Ramos (cell line): Measurements from ENCODE around the gene SLC37A1.

Source experiments
- in situ Hi-C: fragments of 300-500 bp; cut with MboI; formaldehyde crosslinking; loops from one replicate; pipeline ENCODE4 v1.14.3; 2022; ENCODE audit warnings: low sequenced_read_pairs; ENCODE audit not compliant: unreplicated experiment

The SLC37A1 gene

GRCh38 chr21:42582787-42583476 lies 69.3 kb downstream of the SLC37A1 start:
- in situ Hi-C loops, result no loop called here

DNA sequence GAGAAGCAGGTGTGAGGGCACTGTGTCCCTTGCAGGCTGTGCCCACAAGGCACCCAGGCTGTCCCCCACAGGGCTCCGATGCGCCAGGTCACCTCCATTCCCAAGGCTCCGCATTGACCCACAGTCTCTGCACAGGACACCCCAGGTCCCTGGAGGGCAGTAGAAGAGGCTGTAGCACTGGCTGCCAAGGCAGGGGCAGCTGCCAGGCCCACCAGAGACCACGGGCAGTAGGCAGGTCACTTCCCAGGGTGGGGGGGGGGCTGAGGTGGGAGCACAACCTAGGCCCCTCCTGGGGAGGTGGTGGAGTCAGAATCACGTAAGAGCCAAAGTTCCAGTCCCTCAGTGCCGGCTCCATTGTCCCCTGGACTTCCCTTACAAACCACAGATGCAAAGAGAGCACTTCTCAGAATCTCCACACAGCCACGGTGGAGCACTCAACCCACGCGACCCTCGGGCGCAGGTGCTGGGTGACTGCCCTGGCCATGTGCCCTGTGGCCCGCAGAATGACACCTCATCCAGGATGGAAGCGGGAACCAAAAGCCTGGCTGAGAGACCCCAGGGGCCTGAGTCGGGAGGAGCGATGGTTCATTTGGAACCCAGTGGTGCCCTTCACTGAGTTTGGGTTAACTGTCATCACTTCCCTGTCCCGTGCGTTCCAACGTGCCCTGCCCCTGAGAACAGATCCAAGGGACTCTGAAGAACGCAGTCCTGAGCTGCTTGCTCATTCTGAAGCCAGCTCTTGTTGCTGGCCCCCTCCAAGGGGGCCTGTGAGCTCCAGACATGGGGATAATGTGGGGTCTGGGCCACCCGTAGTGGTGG lies 70.0 kb downstream of the SLC37A1 start:
- in situ Hi-C loops, result no loop called here

DNA sequence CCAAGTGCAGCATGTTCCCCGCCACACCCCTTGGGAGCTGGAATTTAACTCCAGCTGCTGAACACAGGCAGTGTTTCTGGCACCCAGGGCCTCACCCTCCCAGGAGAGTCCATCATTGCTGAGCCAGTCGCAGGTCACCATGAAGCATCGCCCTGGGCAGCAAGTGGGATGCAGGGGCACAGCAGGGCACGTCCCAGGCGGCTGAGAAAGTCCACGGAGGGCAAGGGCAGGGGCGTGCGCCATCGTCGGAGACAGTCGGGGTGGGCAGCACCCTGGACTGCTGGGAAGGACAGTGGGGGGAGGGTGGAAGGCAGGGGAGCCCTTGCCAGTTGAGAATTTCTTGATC lies 70.6 kb downstream of the SLC37A1 start:
- in situ Hi-C loops, result no loop called here

- in situ Hi-C loops, result no loop called here
Measured at GRCh38 chr21:42585881-42586280, 72.2 kb downstream of the SLC37A1 start.

DNA sequence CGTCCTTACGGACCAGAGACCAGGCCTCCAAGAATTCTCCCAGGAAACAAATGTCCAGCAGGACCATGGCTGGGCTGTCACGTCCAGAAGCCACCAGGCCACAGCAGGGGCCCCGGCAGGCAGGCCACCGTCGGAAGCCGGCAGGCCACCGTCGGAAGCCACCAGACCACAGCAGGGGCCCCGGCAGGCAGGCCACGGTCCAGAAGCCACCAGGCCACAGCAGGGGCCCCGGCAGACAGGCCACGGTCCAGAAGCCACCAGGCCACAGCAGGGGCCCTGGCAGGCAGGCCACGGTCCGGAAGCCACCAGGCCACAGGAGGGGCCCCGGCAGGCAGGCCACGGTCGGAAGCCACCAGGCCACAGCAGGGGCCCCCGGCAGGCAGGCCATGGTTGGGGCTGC lies 72.8 kb downstream of the SLC37A1 start:
- in situ Hi-C loops, result no loop called here

GRCh38 chr21:42587036-42587435 lies 73.4 kb downstream of the SLC37A1 start:
- in situ Hi-C loops, result no loop called here

- in situ Hi-C loops, result loop anchor here (5.0 to 10.0 kb wide), 2 partner anchors 114 to 232 kb away; no protein-coding TSS in a partner anchor
Measured at GRCh38 chr21:42590431-42591131, 76.9 kb downstream of the SLC37A1 start.

GRCh38 chr21:42591170-42591869 lies 77.7 kb downstream of the SLC37A1 start:
- in situ Hi-C loops, result loop anchor here (5.0 to 10.0 kb wide), 2 partner anchors 113 to 231 kb away; no protein-coding TSS in a partner anchor

- in situ Hi-C loops, result loop anchor here (5.0 to 10.0 kb wide), 2 partner anchors 113 to 230 kb away; no protein-coding TSS in a partner anchor
Measured at GRCh38 chr21:42592156-42592820, 78.6 kb downstream of the SLC37A1 start.

GRCh38 chr21:42593007-42593814 lies 79.6 kb downstream of the SLC37A1 start:
- in situ Hi-C loops, result loop anchor here (5.0 to 10.0 kb wide), 2 partner anchors 112 to 229 kb away; no protein-coding TSS in a partner anchor

DNA sequence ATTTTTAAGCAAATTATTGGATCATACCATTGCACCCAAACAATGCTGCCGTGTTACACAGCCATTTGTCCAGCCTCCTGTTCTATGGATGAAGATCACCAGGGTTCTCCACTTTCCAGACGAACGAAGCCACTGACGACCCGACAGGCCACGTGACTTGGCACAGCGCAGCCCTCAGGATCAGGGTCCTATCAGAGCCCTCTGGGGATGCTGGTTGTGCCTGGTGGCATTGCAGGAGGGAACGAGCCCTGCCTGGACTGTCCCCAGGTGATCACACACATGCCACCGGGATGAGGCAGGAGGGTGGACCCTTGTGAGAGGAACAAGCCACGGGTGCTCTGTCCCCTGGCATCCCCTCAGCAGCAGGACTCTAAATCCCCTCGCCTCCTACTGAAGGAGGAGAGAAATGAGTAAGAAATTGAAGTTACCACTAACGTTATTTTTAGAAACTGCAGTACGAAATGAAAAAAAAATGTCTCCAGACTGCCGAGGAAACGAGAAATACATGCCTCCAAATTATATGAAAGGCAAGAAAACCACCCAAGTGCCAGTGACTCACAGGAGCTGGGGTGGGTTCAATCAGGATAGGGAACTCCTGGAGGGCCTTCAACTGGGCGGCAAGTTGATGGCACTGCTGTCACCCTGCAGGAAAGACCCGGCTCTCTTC lies 81.1 kb downstream of the SLC37A1 start:
- in situ Hi-C loops, result loop anchor here (5.0 to 10.0 kb wide), 2 partner anchors 110 to 228 kb away; no protein-coding TSS in a partner anchor

DNA sequence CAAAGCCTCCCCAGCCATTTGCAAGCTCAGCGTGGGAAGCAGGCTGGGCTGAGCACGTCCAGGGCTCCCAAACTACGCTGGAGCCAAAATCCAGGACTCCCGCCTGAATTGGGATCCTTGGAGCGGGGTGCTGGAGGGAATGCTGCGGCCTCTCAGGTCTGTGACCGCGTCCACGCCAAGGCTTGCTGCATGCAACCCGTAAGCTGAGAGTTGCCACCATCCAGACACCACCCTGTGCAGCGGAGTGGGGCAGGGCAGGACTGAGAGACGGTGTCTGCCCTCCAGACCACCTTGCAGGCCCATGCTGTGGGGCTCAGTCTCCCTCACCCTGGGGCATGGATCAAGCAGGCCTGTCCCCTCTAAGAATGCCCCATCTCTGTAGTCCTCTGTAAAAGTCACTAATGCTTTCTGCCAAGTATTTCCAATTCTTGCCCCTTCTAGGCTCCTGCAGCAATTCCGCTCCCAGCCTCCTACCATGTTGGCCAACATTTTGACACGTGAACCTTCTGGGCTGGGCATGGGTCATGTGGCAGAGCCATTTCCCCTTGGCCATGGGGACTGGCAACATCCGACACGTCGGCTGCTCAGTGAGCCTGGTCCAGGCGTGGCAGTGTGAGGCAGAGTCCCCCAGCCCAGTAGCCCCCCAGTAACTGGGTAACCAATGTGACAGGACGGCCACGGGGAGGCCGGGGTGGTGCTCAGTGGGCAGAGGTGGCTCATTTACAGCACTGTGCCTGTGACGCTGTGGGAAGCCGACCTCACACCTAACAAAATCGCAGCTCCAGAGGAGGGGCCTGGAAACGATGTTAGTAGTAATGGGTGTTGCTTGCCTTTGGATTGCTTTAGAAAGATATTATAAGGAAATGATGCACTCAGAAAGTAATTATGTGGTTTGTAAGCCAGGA lies 81.9 kb downstream of the SLC37A1 start:
- in situ Hi-C loops, result loop anchor here (10.0 kb wide), 1 partner anchor 109 kb away; no protein-coding TSS in a partner anchor

GRCh38 chr21:42596657-42597056 lies 83.0 kb downstream of the SLC37A1 start:
- in situ Hi-C loops, result loop anchor here (10.0 kb wide), 1 partner anchor 108 kb away; no protein-coding TSS in a partner anchor

DNA sequence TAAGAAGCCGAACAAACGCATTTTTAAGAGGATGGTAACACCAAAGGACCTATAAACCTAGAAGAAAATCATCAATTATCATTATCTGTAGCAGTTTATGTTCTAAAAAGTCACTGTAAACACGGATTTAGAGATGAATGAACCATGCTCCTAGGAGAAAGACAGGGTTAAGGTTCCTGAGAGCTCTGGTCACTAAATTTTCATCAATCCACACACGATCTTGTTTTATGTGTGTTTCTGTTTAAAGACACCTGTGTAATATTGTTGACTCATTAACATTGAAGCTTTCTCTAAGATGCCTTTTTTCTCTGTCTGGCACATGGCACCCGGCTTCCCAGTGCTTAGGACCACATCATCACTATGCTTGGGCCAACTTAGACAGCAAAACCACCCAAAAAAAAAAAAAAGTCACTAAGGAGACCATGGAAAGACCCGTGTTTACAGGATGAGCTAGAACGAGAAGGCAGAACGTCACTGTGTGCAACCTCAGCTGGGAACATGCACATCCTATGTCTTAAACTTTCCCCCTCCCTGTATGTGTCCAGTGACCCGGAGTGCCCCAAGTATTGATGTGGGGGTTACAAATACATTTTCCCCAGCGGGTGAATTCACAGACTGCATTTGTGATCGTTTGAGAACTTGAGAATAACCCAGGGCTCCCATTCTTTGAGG lies 84.0 kb downstream of the SLC37A1 start:
- in situ Hi-C loops, result loop anchor here (10.0 kb wide), 1 partner anchor 107 kb away; no protein-coding TSS in a partner anchor

GRCh38 chr21:42598159-42598735 lies 84.6 kb downstream of the SLC37A1 start:
- in situ Hi-C loops, result loop anchor here (10.0 kb wide), 1 partner anchor 107 kb away; no protein-coding TSS in a partner anchor

DNA sequence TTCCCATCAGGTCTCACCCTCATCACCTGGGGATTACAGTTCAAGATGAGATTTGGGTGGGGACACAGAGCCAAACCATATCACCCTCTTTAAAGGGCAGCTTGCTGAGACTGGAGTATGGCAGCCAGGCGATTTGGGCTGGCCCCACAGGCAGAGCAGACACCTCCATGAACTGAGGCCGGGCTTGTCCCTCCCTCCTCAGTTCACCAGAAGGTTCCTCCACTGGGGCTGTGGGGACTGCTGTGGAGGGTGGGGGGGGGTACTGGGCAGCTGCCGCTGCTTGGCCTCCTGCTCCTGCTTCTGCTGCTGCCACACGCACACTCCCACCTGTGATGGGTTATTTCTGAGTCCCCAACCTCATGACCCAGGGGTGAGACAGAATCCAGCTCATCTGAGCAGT lies 85.8 kb downstream of the SLC37A1 start:
- in situ Hi-C loops, result loop anchor here (10.0 kb wide), 1 partner anchor 105 kb away; no protein-coding TSS in a partner anchor
